NCI-H1105 (cell line): Measurements from ENCODE around the gene BBS12.

ENCODE experiments used
- DNase-seq: peaks from one replicate; lab custom pipeline; 2025; lab: John Stamatoyannopoulos, UW

The BBS12 gene

GRCh38 chr4:122715221-122715620 is 17.3 kb upstream of the BBS12 start:
- no peak for DNase-seq

DNA sequence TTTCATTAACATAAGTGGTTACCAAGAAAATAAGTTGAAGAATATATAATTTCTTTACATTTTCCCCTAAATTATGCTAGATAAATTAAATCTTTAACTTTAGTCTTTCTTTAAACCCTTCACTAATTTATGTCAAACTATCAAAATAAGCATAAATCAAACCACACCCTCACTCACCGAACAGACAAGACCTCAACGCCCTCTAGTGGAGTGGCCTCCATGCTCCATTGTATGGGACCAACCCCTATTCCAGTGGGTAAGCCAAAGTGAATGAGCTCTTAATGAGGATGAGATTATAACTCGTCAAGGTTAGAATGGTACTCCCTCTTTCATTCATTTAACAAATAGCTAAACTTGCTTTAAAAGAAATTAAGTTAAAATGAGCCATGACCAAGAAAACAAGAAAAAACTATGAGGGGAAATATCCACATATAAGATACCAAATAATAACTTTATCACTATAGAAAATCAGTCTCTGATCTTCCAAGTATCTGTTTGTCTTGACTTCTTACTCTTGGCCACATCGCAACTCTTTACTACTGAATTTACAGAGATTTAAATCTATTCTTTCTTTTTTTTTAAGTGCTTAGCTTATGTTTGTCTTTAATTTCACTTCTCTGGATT is 15.6 kb upstream of the BBS12 start:
- DNase-seq: peak; percentile 3

DNA sequence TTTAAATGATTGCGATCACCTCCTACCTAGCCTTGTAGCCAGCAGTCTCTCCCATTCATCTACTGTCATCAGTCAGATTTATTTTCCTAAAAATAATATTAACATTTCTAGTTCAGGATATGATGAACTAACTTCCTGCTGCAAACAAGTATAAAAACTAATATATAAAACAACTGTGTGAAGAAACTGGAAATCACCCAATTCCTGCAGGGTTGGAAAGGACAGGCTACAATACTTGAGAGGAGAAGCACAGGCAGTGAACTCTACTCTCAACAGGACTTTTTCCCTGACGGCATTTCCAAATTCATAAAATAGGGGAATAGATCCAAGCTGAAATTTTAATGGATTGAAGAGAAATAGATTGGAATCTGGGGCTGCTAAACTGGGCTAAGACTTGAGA is 14.2 kb upstream of the BBS12 start:
- DNase-seq: no peak

- DNase-seq: no peak
Measured at GRCh38 chr4:122722256-122722655, 10.2 kb upstream of the BBS12 start.

DNA sequence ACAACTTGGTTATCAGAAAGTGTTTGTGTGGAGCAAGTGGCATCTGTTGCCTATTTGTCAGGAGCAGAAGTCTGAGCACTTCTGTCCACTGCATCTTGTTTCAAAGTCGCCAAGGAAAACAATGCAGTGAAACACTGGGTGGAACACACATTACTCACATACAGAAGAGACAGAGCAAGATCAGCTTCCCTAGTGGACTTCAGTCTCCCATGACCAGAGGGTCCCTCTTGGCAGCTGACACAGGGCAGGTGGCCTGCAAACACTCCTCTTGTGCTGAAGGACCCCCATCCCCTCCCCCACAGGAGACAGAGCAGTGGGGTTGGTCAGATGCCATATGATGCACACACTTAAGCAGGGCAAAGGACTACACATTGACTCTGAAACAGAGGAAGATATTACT is 3.6 kb upstream of the BBS12 start:
- DNase-seq: no peak

DNA sequence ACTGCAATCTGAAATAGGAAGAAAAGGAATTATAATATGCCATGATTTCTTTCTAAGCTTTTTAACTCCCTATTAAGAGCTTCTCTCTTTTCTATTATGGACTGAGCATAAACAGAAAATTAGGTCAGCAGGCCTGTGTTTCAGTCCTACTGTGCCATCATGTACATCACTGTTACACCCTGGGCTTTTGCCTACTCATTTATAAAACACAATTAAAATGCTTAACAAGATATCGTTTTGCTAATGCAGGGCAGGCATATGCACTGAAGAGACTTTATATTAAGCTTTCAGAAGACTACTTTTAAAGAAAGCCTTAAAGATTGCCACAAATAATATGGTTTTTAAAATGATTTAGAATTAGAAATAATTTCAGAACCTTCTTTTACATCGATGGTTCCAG is 828 bp upstream of the BBS12 start:
- DNase-seq: no peak

DNA sequence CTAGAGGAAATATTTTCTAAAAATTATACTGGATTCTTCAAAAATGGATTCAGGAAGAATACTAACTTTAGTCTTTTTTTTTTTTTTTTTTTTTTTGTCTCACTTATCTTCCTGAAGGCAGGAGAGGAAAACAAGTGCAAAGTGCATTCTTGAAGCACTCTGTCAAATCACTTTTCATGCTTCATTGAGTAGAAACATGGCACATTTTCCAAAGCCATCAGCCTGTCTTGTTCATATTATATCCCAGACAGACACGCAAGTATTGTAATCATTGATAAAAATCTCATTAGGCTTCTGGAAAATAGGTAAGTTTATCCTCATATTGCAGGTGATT is 1.2 kb downstream of the BBS12 start:
- DNase-seq: no peak

GRCh38 chr4:122739174-122739573 is 6.7 kb downstream of the BBS12 start:
- DNase-seq: no peak

GRCh38 chr4:122742933-122743829 is 10.7 kb downstream of the BBS12 start:
- DNase-seq: no peak

- DNase-seq: no peak
Measured at GRCh38 chr4:122744229-122744628, 11.7 kb downstream of the BBS12 start.

GRCh38 chr4:122746485-122746965 is 14.0 kb downstream of the BBS12 start:
- DNase-seq: no peak

- DNase-seq: no peak
Measured at GRCh38 chr4:122747068-122747467, 14.6 kb downstream of the BBS12 start.

- no peak for DNase-seq
Measured at GRCh38 chr4:122747883-122748282, 15.4 kb downstream of the BBS12 start.

- DNase-seq: no peak
Measured at GRCh38 chr4:122749704-122750454, 17.4 kb downstream of the BBS12 start.

GRCh38 chr4:122755675-122756074 is 23.2 kb downstream of the BBS12 start:
- DNase-seq: no peak

DNA sequence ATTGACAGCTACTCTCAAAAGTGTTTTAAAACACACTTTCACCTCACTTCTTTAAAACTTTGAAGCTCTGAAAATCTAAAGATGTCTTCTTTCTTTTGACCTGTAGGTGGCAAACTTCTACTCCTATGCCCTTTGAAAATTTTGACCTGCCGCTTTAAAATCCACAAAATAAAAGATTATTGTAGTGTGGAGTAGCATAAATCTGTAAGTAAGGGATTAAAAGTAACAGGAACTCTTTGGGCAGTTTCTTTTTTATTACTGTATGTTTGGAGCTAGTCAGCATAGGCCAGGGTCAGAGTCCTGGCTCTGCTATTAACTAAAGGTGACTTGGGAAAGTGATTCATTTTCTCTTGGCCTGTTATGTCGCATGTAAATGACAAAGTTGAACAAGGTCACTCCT is 25.5 kb downstream of the BBS12 start:
- DNase-seq: no peak

- DNase-seq: no peak
Measured at GRCh38 chr4:122759639-122760310, 27.3 kb downstream of the BBS12 start.

- no peak for DNase-seq
Measured at GRCh38 chr4:122762520-122762919, 30.0 kb downstream of the BBS12 start.

- no peak for DNase-seq
Measured at GRCh38 chr4:122762966-122763716, 30.6 kb downstream of the BBS12 start.

DNA sequence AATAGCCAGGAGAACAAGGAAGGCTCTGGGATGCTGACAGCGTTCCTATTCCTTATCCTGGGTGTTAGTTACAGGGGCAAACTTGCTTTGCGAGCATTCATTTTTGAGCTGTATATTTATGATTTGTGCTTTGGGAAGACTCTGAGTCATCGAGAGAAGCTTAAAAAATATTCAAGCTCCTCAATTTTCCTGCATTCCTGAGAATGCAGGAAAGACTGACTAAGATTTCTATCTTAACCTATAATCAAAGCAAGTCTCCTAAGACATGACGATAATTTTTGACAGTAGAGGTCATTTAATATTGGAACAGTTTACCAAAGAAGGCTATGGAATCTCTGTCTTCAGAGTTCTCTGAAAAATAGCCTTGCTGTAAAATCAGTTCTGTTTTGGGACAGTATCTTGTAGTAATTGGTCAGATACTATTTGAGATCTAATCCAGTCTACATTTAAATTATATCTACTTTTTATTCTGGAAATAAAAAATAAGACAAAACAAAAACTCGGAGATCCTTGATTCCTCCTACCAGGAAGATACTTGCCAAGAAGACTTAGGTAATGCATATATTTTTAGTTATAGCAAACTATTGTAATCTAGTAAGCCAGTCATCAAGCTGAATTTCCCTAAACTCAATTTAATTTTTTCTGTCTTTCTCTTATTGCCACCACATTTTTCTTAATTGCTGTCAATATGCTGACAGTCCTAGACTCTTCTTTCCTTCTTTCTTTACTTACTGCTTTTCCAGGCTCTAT is 31.7 kb downstream of the BBS12 start:
- DNase-seq: no peak

DNA sequence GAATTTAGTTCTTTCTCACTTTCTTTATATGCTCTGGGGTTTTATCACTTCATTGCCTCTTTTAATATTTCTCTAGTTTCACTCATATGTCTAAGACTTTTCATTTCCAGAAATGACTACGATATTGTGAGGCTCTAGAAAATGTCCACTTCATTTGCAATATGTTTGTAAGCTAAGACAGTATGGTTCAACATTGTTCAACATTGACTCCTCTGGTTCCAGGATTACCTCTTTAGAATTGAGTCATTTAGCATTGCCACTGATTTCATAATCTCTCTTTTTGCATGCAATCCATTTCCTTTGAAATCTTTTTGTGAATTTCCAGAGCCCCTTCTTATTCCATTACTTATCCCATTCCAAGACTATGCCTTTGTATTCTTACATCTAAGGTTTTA is 32.3 kb downstream of the BBS12 start:
- no peak for DNase-seq
